Hepatocyte (in vitro differentiated cells): ENCODE data around the gene ZNF284.

Experiments
- EZH2 ChIP-seq: fragments of 200-600 bp; sonication (generic); IDR thresholded peaks from 2 replicates; pipeline ENCODE4 v1.6.1; 2016; ENCODE audit warnings: antibody characterized with exemption, mild to moderate bottlenecking, borderline replicate concordance
- TF ChIP-seq, protein P1 (sequence below): fragments of 200-600 bp; sonication (generic); IDR thresholded peaks from 2 replicates; pipeline ENCODE4 v1.5.1; 2016; ENCODE audit warnings: antibody characterized with exemption, mild to moderate bottlenecking; ENCODE audit not compliant: poor library complexity

- TF ChIP-seq, protein P1, sequence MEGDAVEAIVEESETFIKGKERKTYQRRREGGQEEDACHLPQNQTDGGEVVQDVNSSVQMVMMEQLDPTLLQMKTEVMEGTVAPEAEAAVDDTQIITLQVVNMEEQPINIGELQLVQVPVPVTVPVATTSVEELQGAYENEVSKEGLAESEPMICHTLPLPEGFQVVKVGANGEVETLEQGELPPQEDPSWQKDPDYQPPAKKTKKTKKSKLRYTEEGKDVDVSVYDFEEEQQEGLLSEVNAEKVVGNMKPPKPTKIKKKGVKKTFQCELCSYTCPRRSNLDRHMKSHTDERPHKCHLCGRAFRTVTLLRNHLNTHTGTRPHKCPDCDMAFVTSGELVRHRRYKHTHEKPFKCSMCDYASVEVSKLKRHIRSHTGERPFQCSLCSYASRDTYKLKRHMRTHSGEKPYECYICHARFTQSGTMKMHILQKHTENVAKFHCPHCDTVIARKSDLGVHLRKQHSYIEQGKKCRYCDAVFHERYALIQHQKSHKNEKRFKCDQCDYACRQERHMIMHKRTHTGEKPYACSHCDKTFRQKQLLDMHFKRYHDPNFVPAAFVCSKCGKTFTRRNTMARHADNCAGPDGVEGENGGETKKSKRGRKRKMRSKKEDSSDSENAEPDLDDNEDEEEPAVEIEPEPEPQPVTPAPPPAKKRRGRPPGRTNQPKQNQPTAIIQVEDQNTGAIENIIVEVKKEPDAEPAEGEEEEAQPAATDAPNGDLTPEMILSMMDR = no peak
- no peak for TF ChIP-seq EZH2
Measured at GRCh38 chr19:44050740-44051649, 21.0 kb upstream of the ZNF284 start.
